C4-2B (cell line): Measurements from ENCODE around the gene PRKD1.
"Not testable (repeated sequence)": the region's sequence is repeated elsewhere in the genome, so short reads cannot be mapped to it uniquely, and the experiment has no call there.

Source experiments
- H3K27ac ChIP-seq: fragments of 450-650 bp; 2 replicates; pipeline ENCODE4 v1.5.1; 2017
- ZFX ChIP-seq: fragments of 450-650 bp; IDR thresholded peaks from 2 replicates; pipeline ENCODE4 v1.6.1; 2017
- TF ChIP-seq, protein P1 (sequence below): fragments of 450-650 bp; conservative IDR thresholded peaks from 2 replicates; pipeline ENCODE4 v1.5.1; 2017; ENCODE audit warnings: mild to moderate bottlenecking

PRKD1 gene

DNA sequence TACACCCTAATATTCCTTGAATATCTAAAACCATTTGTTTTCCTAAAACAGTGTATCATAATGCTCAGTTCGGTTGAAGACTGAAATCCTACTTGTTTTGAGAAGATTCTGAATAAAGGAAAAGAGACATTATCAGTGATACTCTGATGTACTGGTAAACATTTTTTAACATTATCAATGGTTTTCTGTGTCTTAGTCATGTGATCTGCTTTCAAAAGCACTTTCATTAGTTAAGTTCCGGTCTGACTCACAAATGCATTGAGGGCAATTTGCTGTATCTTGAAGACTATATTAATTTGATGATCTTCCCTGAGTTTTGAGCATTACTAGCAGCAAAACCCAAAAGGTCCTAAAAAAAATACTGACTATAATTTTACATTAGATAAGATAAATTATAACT, 145.6 kb downstream of the PRKD1 start:
- H3K27ac ChIP-seq: no peak overlapping the region
- TF ChIP-seq, protein P1, sequence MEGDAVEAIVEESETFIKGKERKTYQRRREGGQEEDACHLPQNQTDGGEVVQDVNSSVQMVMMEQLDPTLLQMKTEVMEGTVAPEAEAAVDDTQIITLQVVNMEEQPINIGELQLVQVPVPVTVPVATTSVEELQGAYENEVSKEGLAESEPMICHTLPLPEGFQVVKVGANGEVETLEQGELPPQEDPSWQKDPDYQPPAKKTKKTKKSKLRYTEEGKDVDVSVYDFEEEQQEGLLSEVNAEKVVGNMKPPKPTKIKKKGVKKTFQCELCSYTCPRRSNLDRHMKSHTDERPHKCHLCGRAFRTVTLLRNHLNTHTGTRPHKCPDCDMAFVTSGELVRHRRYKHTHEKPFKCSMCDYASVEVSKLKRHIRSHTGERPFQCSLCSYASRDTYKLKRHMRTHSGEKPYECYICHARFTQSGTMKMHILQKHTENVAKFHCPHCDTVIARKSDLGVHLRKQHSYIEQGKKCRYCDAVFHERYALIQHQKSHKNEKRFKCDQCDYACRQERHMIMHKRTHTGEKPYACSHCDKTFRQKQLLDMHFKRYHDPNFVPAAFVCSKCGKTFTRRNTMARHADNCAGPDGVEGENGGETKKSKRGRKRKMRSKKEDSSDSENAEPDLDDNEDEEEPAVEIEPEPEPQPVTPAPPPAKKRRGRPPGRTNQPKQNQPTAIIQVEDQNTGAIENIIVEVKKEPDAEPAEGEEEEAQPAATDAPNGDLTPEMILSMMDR: no peak
- no peak for TF ChIP-seq ZFX

GRCh38 chr14:29777142-29777541, 150.5 kb downstream of the PRKD1 start:
- not testable (repeated sequence) for H3K27ac ChIP-seq

DNA sequence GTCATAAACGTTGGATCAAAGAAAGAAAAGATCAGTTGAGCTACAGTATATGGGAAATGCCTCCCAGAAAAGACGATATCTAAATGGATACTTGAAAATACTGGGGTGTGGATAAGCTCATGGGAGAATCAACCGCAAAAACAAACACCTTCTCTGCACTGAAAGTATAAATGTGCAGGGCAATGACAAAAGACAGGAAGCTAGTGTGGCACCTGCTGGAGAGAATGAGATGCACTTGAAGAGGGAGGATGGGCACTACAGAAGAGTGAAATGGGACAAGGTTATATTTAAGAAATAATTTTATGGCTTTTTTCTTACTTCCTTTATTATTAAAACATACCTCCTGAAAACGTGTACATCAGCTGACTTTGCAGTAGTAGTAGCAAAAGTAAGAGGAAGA, 153.7 kb downstream of the PRKD1 start:
- TF ChIP-seq ZFX: no peak
- TF ChIP-seq, protein P1: no peak

DNA sequence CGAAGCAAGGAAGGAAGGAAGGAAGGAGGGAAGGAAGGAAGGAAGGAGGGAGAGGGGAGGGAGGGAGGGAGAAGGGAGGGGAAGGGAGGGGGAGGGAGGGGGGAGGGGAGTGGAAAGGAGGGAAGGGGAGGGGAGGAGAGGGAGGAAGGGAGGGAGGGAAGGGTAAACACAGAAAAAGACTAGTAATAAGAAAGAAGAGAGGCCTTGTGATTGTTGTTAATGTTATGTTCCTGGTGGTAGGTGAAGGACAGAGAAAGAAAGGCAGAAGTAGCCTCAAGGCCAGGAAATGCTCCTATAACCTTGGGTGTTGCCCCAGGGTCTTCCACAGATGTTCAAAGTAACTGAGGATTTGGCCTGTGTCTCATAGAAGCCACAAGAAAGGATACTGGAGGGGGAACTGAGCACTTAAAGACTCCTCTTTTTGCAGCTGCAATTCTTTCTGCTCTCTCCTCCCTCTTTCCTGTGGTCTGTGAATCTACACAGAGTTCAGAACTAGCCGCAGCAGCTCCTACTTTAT, 164.2 kb downstream of the PRKD1 start:
- TF ChIP-seq, protein P1: no peak
- H3K27ac ChIP-seq: no peak overlapping the region

More for the DNA sequence above, 153.7 kb downstream of the PRKD1 start:
- no peak overlapping the region for H3K27ac ChIP-seq

GRCh38 chr14:29759521-29760340, 167.9 kb downstream of the PRKD1 start:
- no peak overlapping the region; the same call in 1 of the 2 replicates for H3K27ac ChIP-seq
- no peak for TF ChIP-seq ZFX
- TF ChIP-seq, protein P1: no peak

GRCh38 chr14:29757711-29758233, 169.9 kb downstream of the PRKD1 start:
- peak overlapping the region; percentile 59; the same call in 1 of the 2 replicates for H3K27ac ChIP-seq
- TF ChIP-seq, protein P1: no peak
- TF ChIP-seq ZFX: no peak

DNA sequence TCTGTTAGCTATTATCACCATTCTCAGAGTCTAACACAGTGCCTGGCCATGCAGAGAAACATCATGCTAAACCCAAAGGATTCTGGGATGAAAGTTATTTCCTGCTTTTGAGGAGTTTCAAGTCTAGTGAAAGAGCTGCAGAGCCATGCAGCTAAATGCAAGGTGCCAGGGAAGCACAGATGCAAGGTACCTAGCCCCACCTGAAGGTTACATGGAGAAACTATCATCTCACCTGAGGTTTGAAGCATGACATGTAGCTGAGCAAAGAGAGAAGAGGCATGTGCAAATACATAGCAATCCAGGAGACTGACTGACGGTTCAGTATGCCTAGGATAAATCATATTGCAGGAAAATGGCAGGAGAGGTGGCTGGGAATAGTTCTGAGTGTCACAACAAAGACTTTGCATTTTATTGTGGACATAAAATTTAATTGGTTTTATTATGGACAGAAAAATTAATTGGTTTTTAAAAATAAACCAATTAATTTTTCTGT, 170.4 kb downstream of the PRKD1 start:
- TF ChIP-seq ZFX: no peak
- TF ChIP-seq, protein P1: no peak; the same call in 1 of the 2 replicates
- H3K27ac ChIP-seq: peak overlapping the region; percentile 59; the same call in 1 of the 2 replicates
